CD4-positive, CD25-positive, alpha-beta regulatory T cell (primary cell): ENCODE measurements around the gene KCNJ18. TPM values are rescaled to one million over a fixed set of nuclear protein-coding genes. Genes with fewer than 3 reads are reported as not detected.
"Not testable (repeated sequence)": the region's sequence is repeated elsewhere in the genome, so short reads cannot be mapped to it uniquely, and the experiment has no call there.

Source experiments
- ATAC-seq, 2 donors: fragments of 150-1000 bp; cut with Tn5 transposase; one replicate each; pipeline ENCODE4 v1.10.0; 2021; ENCODE audit warnings: low read depth in 2 of 2, moderate number of reproducible peaks in 2 of 2, moderate library complexity in 1 of 2
- DNase-seq, 3 donors: peaks; one replicate each; pipeline versions ENCODE4 v3.0.0 to v3.0.0-alpha.2; 2012 to 2022; ENCODE audit warnings: mixed read lengths in 1 of 3
- H3K27ac ChIP-seq: one replicate; pipeline ENCODE4 v1.7.0; 2013; ENCODE audit warnings: mild to moderate bottlenecking, low read length; ENCODE audit not compliant: insufficient read depth, poor library complexity, severe bottlenecking
- H3K27me3 ChIP-seq: one replicate; pipeline ENCODE4 v1.7.0; 2013; ENCODE audit warnings: low read length; ENCODE audit not compliant: control insufficient read depth, insufficient read depth
- H3K36me3 ChIP-seq: one replicate; pipeline ENCODE4 v1.7.0; 2013; ENCODE audit warnings: mild to moderate bottlenecking, low read length, moderate library complexity; ENCODE audit not compliant: control insufficient read depth, insufficient read depth
- H3K4me1 ChIP-seq: 2 replicates; pipeline ENCODE4 v1.7.0; 2013; ENCODE audit warnings: mild to moderate bottlenecking, low read length; ENCODE audit not compliant: insufficient read depth, control insufficient read depth, poor library complexity, severe bottlenecking
- H3K4me3 ChIP-seq: one replicate; pipeline ENCODE4 v1.7.0; 2013; ENCODE audit warnings: low read depth, mild to moderate bottlenecking, low read length, moderate library complexity
- H3K9me3 ChIP-seq, 2 experiments: 1 replicate in 1 of 2; 2 replicates in 1 of 2; pipeline ENCODE4 v1.7.0; 2013; ENCODE audit warnings: low read length in 2 of 2, mild to moderate bottlenecking in 1 of 2, moderate library complexity in 1 of 2; ENCODE audit not compliant: control insufficient read depth in 2 of 2
- H3K27ac Mint-ChIP-seq, 3 donors: one replicate each; pipeline ENCODE4 v1.8.0; 2020 to 2022; ENCODE audit warnings: mild to moderate bottlenecking in 3 of 3, mixed read lengths in 3 of 3, moderate library complexity in 2 of 3
- H3K27me3 Mint-ChIP-seq: one replicate; pipeline ENCODE4 v1.8.0; 2022; ENCODE audit warnings: mild to moderate bottlenecking, mixed read lengths
- H3K36me3 Mint-ChIP-seq: one replicate; pipeline ENCODE4 v1.8.0; 2020; ENCODE audit warnings: mixed read lengths
- H3K4me1 Mint-ChIP-seq, 4 donors: one replicate each; pipeline ENCODE4 v1.8.0; 2020 to 2022; ENCODE audit warnings: mixed read lengths in 4 of 4, mild to moderate bottlenecking in 1 of 4
- H3K4me3 Mint-ChIP-seq, 4 donors: one replicate each; pipeline ENCODE4 v1.8.0; 2020 to 2022; ENCODE audit warnings: mild to moderate bottlenecking in 4 of 4, mixed read lengths in 4 of 4, moderate library complexity in 3 of 4
- H3K9me3 Mint-ChIP-seq, 7 donors: one replicate each; pipeline ENCODE4 v1.8.0; 2020 to 2022; ENCODE audit warnings: mixed read lengths in 7 of 7, mild to moderate bottlenecking in 3 of 7, moderate library complexity in 2 of 7
- polyA plus RNA-seq, 4 donors: library from polyadenylated mRNA; unstranded; fragments of 300-500 nt; fragmentation: Illumina TruSeq; gene quantifications; one replicate each; pipeline ENCODE4 v1.2.3, GENCODE V29; 2021
- total RNA-seq: library from RNA; stranded (reverse); gene quantifications from one replicate; pipeline ENCODE4 v1.2.3, GENCODE V29; 2022

KCNJ18 gene
- total and polyA plus RNA-seq, 5 donors from 2014 or later, result not detected

DNA sequence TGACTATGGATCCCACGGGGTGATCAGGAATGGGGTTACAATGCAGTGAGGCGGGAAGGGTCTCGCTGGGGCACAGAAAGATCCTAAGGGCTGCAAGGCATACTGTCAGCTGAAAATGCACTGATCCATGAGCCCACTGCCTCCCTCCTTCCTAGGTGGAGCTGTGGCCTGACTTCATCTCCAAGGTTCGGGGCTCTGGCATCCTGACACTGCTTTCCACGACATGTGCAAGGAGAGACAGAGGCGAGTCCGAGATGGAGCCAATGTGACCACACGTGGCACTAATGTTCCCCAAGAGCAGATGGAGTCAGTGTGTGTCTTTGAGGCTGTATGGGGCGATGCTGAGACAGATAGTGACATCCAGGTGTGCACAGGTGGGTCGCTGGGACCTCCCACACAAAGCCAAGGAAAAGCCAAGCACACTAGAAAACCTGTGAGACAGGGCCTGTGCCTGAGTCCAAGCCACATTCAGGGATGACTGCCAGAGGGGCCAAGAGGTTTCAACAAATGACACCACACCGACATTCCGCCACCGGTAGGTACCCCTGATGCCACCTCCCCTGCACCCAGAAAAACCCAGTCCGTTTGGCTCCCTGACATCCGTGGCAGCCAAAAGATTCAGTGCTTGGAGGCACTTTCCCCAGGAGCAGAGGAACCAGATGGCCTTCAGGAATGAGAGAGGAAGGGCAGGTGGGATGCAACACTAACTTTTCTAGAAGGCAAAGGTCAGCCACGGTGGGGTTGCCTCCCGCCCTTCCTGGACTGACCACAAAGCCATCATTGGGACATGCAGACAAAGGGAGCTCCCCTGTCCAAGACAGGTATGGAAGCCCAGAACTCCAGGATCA lies 17.2 kb upstream of the KCNJ18 start:
- H3K36me3 ChIP-seq, H3K4me3 ChIP-seq, ATAC-seq, H3K4me3 Mint-ChIP-seq, H3K4me1 Mint-ChIP-seq, H3K4me1 ChIP-seq, H3K27me3 ChIP-seq, H3K27ac Mint-ChIP-seq, H3K36me3 Mint-ChIP-seq, DNase-seq, H3K27ac ChIP-seq, H3K27me3 Mint-ChIP-seq, H3K9me3 ChIP-seq: not testable (repeated sequence)
- H3K9me3 Mint-ChIP-seq, result peaks cover 0 to 22% (median 5%) of the 10 kb centered on the region in 7 donors

- H3K36me3 Mint-ChIP-seq, H3K4me3 ChIP-seq, H3K9me3 ChIP-seq, H3K27ac ChIP-seq, H3K27me3 ChIP-seq, DNase-seq, H3K27ac Mint-ChIP-seq, H3K4me1 Mint-ChIP-seq, H3K4me1 ChIP-seq, H3K27me3 Mint-ChIP-seq, H3K36me3 ChIP-seq, H3K4me3 Mint-ChIP-seq, ATAC-seq: not testable (repeated sequence)
- H3K9me3 Mint-ChIP-seq, result peaks cover 0 to 24% (median 5%) of the 10 kb centered on the region in 7 donors
These were observed 16.6 kb upstream of the KCNJ18 start for GRCh38 chr17:21675739-21676130.

GRCh38 chr17:21676281-21677111 lies 15.8 kb upstream of the KCNJ18 start:
- Mint-ChIP-seq H3K27me3 (no peaks in the 10 kb centered on the region), H3K4me1 (peaks cover 0 to 5% (median 0%) of the 10 kb centered on the region in 4 donors), H3K36me3 (no peaks in the 10 kb centered on the region), H3K4me3 (no peak overlapping the region), H3K9me3 (peaks cover 0 to 24% (median 5%) of the 10 kb centered on the region in 7 donors), H3K27ac (no peak overlapping the region)
- no peaks in the 10 kb centered on the region for H3K27me3 ChIP-seq
- no peak overlapping the region for H3K4me3 ChIP-seq
- H3K4me1 ChIP-seq, result no peaks in the 10 kb centered on the region
- H3K27ac ChIP-seq, result no peak overlapping the region
- H3K9me3 ChIP-seq, result peaks cover 0 to 3% of the 10 kb centered on the region in 2 experiments
- ATAC-seq (no peak), DNase-seq (no peak)
- no peaks in the 10 kb centered on the region for H3K36me3 ChIP-seq

DNA sequence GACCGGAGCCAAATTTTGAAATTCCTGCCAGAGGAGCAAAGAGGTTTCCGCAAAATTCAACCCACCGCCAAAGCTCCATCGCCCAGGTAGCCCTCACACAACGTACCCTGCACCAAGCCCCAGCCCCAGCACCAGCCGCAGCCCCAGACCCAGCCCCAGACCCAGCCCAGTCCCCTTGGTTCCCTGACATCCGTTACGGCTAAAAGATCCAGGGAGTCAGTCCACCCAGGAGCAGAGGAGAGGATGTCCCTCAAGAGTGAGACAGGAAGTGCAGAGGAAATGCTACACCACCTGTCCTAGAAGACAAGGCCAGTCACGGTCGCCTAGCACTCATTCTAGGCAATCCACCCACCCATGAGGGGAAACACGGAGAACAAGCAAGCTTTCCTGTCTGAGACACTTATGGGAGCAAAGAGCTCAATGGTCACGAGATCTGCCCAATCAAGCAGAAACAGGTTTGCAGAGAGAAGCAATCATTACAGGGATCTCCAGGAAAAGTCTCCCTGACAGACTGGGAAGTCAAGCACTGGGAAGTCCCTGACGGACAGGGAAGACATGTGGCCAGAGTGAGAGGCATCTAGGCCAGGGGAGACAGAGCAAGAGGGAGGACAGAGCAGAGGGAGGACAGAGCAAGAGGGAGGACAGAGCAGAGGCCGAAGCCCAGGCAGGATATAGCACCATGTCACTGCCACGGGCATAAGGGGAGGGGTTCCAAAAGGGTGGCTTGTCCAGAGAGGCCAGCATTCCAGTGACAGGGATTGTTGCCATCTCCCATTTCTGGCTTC lies 15.0 kb upstream of the KCNJ18 start:
- H3K4me1 ChIP-seq, result no peaks in the 10 kb centered on the region
- no peak overlapping the region for H3K4me3 ChIP-seq
- peaks cover 0 to 24% (median 5%) of the 10 kb centered on the region in 7 donors for H3K9me3 Mint-ChIP-seq
- H3K4me3 Mint-ChIP-seq, result no peak overlapping the region
- no peak overlapping the region for H3K27ac ChIP-seq
- H3K36me3 ChIP-seq, result no peaks in the 10 kb centered on the region
- no peak overlapping the region for H3K27ac Mint-ChIP-seq
- H3K36me3 Mint-ChIP-seq, result no peaks in the 10 kb centered on the region
- peaks cover 0 to 3% of the 10 kb centered on the region in 2 experiments for H3K9me3 ChIP-seq
- H3K27me3 ChIP-seq, result no peaks in the 10 kb centered on the region
- no peak for DNase-seq
- no peaks in the 10 kb centered on the region for H3K27me3 Mint-ChIP-seq
- ATAC-seq, result no peak
- H3K4me1 Mint-ChIP-seq, result peaks cover 0 to 5% (median 0%) of the 10 kb centered on the region in 4 donors

- DNase-seq, result no peak
- H3K27ac ChIP-seq, result no peak overlapping the region
- no peak overlapping the region for H3K4me3 ChIP-seq
- no peaks in the 10 kb centered on the region for H3K36me3 Mint-ChIP-seq
- peaks cover 0 to 5% (median 0%) of the 10 kb centered on the region in 4 donors for H3K4me1 Mint-ChIP-seq
- H3K9me3 ChIP-seq, result peaks cover 0 to 3% of the 10 kb centered on the region in 2 experiments
- H3K27ac Mint-ChIP-seq, result no peak overlapping the region
- no peaks in the 10 kb centered on the region for H3K27me3 Mint-ChIP-seq
- H3K4me1 ChIP-seq, result no peaks in the 10 kb centered on the region
- ATAC-seq, result no peak
- peaks cover 0 to 24% (median 5%) of the 10 kb centered on the region in 7 donors for H3K9me3 Mint-ChIP-seq
- H3K36me3 ChIP-seq, result no peaks in the 10 kb centered on the region
- no peak overlapping the region for H3K4me3 Mint-ChIP-seq
- H3K27me3 ChIP-seq, result no peaks in the 10 kb centered on the region
These were observed 14.4 kb upstream of the KCNJ18 start for GRCh38 chr17:21677911-21678310.

DNA sequence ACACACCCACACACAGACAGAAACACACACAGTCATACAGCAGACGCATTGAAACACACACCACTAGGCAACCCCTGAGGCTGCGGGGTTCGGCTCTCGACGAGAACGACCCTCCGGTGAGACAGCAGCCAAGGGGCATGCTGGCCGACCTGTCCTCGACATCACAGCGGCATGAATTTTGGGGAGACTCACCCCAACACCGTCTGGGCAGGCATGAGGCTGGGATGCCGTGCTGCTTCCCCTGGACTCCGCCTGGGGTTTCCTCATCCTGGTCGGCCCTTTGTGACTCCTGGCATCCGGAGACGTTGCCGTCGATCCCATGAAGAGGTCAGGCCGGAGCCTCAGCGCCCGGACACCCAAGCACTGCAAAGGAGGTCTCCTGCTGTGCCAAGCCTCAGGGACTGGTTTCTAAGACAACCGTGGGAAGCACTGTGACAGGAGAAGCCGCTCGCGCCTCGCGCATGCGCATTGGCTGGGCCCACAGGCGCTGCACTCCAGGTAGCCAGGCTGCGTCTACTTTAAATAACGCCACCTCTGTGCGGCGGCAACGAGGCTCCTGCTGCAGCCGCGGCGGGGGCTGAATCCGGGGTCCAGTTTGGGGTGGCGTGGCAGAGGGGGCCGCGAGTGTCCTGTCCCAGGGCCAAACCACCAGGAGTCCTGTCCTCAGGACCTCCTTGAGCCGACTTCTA lies 13.8 kb upstream of the KCNJ18 start:
- DNase-seq (no peak), ATAC-seq (no peak)
- Mint-ChIP-seq H3K27ac (no peak overlapping the region), H3K27me3 (no peaks in the 10 kb centered on the region), H3K4me3 (no peak overlapping the region), H3K4me1 (peaks cover 0 to 5% (median 0%) of the 10 kb centered on the region in 4 donors), H3K9me3 (peaks cover 0 to 22% (median 4%) of the 10 kb centered on the region in 7 donors), H3K36me3 (no peaks in the 10 kb centered on the region)
- no peak overlapping the region for H3K4me3 ChIP-seq
- no peaks in the 10 kb centered on the region for H3K4me1 ChIP-seq
- peaks cover 0 to 3% of the 10 kb centered on the region in 2 experiments for H3K9me3 ChIP-seq
- H3K27ac ChIP-seq, result no peak overlapping the region
- H3K36me3 ChIP-seq, result no peaks in the 10 kb centered on the region
- no peaks in the 10 kb centered on the region for H3K27me3 ChIP-seq
